DOHH2 (cell line): ENCODE measurements around the gene MARCHF9.

Experiments
- H3F3A ChIP-seq: fragments of 200-600 bp; sonication (generic), shearing (Covaris generic); 2 replicates; pipeline ENCODE4 v1.6.0; 2016; ENCODE audit warnings: antibody characterized with exemption, mild to moderate bottlenecking; ENCODE audit not compliant: control insufficient read depth, insufficient read depth
- H3K27ac ChIP-seq: fragments of 200-600 bp; sonication (generic); 2 replicates; pipeline ENCODE4 v1.5.1; 2014; ENCODE audit warnings: low read depth, mild to moderate bottlenecking, low read length, moderate library complexity
- H3K27me3 ChIP-seq: fragments of 200-600 bp; sonication (generic); 2 replicates; pipeline ENCODE4 v1.6.1; 2014; ENCODE audit warnings: mild to moderate bottlenecking, low read length, mixed read lengths; ENCODE audit not compliant: control insufficient read depth
- H3K36me3 ChIP-seq: fragments of 200-600 bp; sonication (generic); 2 replicates; pipeline ENCODE4 v1.6.1; 2014; ENCODE audit warnings: mild to moderate bottlenecking, low read length, moderate library complexity, mixed read lengths; ENCODE audit not compliant: control insufficient read depth
- H3K4me1 ChIP-seq: fragments of 200-600 bp; sonication (generic); 2 replicates; pipeline ENCODE4 v1.6.1; 2014; ENCODE audit warnings: mild to moderate bottlenecking, low read length, mixed read lengths; ENCODE audit not compliant: control insufficient read depth
- H3K4me2 ChIP-seq: fragments of 200-600 bp; sonication (generic); 2 replicates; pipeline ENCODE4 v1.6.0; 2014; ENCODE audit warnings: mild to moderate bottlenecking, low read length, moderate library complexity
- H3K4me3 ChIP-seq: fragments of 200-600 bp; sonication (generic); 2 replicates; pipeline ENCODE4 v1.5.1; 2014; ENCODE audit warnings: mild to moderate bottlenecking, low read length, mixed read lengths
- H3K79me2 ChIP-seq: fragments of 200-600 bp; sonication (generic); 2 replicates; pipeline ENCODE4 v1.6.1; 2014; ENCODE audit warnings: mild to moderate bottlenecking, low read length, mixed read lengths; ENCODE audit not compliant: control insufficient read depth
- H3K9me2 ChIP-seq: fragments of 200-600 bp; sonication (generic); replicated peaks from 2 replicates; pipeline ENCODE4 v1.6.1; 2014; ENCODE audit warnings: mild to moderate bottlenecking, low read length, mixed read lengths; ENCODE audit not compliant: control insufficient read depth
- H3K9me3 ChIP-seq: fragments of 200-600 bp; sonication (generic); 2 replicates; pipeline ENCODE4 v1.6.1; 2014; ENCODE audit warnings: antibody characterized with exemption, low read length, mixed read lengths; ENCODE audit not compliant: control insufficient read depth, insufficient read depth
- H4K20me1 ChIP-seq: fragments of 200-600 bp; sonication (generic); 2 replicates; pipeline ENCODE4 v1.6.0; 2014; ENCODE audit warnings: low read depth, mild to moderate bottlenecking, antibody characterized with exemption, low read length, moderate library complexity; ENCODE audit not compliant: control insufficient read depth, insufficient read depth
- EZH2phosphoT487 ChIP-seq: fragments of 200-600 bp; sonication (generic); IDR thresholded peaks from 2 replicates; pipeline ENCODE4 v1.6.1; 2017; ENCODE audit warnings: borderline replicate concordance, mild to moderate bottlenecking, antibody characterized with exemption, low read length, moderate library complexity, mixed read lengths
- TF ChIP-seq, protein P1 (sequence below): fragments of 200-600 bp; sonication (generic); IDR thresholded peaks from one replicate; pipeline ENCODE4 v1.5.1; 2014; ENCODE audit warnings: antibody characterized with exemption, mild to moderate bottlenecking, low read depth, low read length; ENCODE audit not compliant: poor library complexity, severe bottlenecking

The MARCHF9 gene

DNA sequence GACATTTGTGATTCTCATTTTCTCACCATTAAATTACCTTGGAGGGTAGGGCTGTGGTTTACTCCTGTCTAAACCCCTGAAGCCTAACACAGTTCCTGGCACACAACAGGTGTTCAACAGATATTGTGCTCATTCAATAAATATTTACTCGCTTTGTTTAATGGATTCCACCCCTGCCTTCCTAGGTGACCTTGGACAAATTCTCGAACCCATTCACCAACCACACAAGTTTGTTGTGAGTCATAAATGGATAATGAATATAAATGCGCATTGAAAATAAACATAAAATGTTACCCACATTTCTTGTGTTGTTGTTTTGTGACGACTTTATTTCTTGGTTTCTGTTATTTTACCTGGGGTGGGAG is 27.3 kb downstream of the MARCHF9 start:
- TF ChIP-seq, protein P1, sequence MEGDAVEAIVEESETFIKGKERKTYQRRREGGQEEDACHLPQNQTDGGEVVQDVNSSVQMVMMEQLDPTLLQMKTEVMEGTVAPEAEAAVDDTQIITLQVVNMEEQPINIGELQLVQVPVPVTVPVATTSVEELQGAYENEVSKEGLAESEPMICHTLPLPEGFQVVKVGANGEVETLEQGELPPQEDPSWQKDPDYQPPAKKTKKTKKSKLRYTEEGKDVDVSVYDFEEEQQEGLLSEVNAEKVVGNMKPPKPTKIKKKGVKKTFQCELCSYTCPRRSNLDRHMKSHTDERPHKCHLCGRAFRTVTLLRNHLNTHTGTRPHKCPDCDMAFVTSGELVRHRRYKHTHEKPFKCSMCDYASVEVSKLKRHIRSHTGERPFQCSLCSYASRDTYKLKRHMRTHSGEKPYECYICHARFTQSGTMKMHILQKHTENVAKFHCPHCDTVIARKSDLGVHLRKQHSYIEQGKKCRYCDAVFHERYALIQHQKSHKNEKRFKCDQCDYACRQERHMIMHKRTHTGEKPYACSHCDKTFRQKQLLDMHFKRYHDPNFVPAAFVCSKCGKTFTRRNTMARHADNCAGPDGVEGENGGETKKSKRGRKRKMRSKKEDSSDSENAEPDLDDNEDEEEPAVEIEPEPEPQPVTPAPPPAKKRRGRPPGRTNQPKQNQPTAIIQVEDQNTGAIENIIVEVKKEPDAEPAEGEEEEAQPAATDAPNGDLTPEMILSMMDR = no peak
- Histone ChIP-seq H3K36me3 (peaks cover 35% of the 10 kb centered on the region), H3K27me3 (no peaks in the 10 kb centered on the region), H3K79me2 (peaks cover 32% of the 10 kb centered on the region), H3K9me2 (no peaks in the 10 kb centered on the region), H4K20me1 (peaks cover 4% of the 10 kb centered on the region; the same call in 1 of the 2 replicates), H3F3A (no peaks in the 10 kb centered on the region), H3K9me3 (no peaks in the 10 kb centered on the region), H3K4me2 (peak overlapping the region; percentile 97), H3K27ac (peak overlapping the region; percentile 15), H3K4me3 (peak overlapping the region; percentile 98), H3K4me1 (peaks cover 21% of the 10 kb centered on the region)

DNA sequence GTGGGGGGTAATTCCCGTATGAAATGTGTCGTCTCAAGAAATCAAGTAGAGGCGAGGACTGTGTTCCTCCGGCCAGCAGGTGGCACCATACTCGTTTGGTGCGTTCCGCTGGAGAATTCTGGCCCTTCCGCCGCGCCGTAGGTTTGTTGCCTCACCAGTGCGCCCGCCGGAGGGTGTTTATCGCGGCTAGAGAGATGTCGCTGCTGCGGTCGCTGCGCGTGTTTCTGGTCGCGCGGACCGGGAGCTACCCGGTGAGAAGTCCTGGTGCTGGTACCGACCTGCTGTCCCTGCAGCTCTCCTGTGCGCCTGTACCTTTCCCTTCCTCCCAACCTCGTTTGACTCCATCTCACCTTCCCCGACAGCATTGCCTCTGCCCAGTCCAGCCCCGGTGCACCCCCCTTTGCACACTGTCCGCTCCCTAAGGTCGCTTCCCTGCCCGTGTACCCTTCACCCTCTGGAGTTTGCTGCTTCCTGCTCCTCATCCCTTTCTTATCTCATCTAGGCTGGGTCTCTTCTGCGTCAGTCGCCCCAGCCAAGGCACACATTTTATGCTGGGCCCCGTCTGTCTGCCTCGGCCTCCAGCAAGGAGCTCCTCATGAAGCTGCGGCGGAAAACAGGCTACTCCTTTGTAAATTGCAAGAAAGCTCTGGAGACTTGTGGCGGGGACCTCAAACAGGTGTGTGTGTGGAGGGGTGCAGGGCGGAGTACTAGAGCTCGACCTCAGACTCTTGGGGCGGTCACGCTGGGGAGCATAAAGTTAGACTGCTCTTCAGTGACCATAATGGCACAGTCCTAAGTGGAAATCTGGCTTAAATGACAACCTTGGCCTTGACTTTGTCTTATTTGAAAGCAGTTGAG is 27.9 kb downstream of the MARCHF9 start, which contains the start of gene TSFM:
TSFM (plus strand) TSS at position 180 of the 858 bp plus-strand sequence; CDS start at position 195, 15 bp downstream.
- Histone ChIP-seq H3K9me3 (no peaks in the 10 kb centered on the region), H3K27ac (peak within 1 kb of the TSS; percentile 22), H3K36me3 (peaks cover 40% of the 10 kb centered on the region), H3K9me2 (no peaks in the 10 kb centered on the region), H3F3A (no peaks in the 10 kb centered on the region), H3K27me3 (no peaks in the 10 kb centered on the region), H3K4me3 (peak within 1 kb of the TSS; percentile 98), H3K4me1 (peaks cover 21% of the 10 kb centered on the region), H4K20me1 (peaks cover 4% of the 10 kb centered on the region; the same call in 1 of the 2 replicates), H3K79me2 (peaks cover 32% of the 10 kb centered on the region), H3K4me2 (peak within 1 kb of the TSS; percentile 97)
- TF ChIP-seq, protein P1 = peak; percentile 91
- TF ChIP-seq EZH2phosphoT487 = no peak

DNA sequence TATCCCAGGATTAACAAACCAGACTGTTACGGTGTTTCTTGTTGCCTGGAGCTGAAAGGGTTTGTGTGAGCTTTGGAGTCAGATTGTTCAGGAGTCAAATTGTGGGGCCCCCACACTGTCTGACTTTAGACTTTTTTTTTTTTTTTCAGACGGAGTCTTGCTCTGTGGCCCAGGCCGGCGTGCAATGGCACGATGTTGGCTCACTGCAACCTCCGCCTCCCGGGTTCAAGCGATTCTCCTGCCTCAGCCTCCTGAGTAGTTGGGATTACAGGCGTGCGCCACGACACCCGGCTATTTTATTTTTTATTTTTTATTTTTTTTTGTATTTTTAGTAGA is 28.5 kb downstream of the MARCHF9 start:
- Histone ChIP-seq H3F3A (no peaks in the 10 kb centered on the region), H3K36me3 (peaks cover 44% of the 10 kb centered on the region), H3K79me2 (peaks cover 32% of the 10 kb centered on the region), H3K4me2 (peak overlapping the region; percentile 97), H3K27me3 (no peaks in the 10 kb centered on the region), H3K9me3 (no peaks in the 10 kb centered on the region), H3K9me2 (no peaks in the 10 kb centered on the region), H4K20me1 (peaks cover 4% of the 10 kb centered on the region; the same call in 1 of the 2 replicates), H3K4me3 (peak overlapping the region; percentile 98), H3K4me1 (peaks cover 21% of the 10 kb centered on the region), H3K27ac (no peak overlapping the region)
- TF ChIP-seq, protein P1 = no peak
- no peak for TF ChIP-seq EZH2phosphoT487
